ENCODE measurements around the gene LPAR3.

The LPAR3 gene

DNA sequence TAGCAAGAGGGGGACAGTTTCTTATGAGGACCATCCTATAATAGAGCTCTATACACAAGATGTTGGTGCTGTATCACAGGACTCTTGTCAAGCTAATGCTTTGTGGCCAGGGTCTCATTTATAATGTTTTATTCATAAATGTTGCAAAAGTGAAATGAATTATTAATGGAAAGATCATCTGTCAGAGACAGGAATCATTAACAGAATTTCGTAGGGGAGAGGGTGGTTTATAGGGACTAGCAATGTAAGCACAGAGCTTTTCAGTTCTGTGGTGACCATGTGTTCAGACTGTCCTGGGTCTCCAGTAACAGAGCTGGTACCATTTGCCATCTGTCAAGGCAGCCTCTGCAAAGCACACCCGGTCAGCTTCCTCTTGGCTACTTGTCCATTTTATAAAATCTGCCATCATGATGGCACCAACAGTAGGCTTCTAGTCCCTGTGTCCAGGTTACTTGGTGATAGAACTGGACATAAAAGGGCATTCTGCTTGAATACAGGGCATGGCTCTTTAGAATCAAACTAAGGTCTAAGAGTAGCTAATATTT lies 36.2 kb downstream of the LPAR3 start:
- DNase-seq (ENCODE audit: low spot score): no peak

DNA sequence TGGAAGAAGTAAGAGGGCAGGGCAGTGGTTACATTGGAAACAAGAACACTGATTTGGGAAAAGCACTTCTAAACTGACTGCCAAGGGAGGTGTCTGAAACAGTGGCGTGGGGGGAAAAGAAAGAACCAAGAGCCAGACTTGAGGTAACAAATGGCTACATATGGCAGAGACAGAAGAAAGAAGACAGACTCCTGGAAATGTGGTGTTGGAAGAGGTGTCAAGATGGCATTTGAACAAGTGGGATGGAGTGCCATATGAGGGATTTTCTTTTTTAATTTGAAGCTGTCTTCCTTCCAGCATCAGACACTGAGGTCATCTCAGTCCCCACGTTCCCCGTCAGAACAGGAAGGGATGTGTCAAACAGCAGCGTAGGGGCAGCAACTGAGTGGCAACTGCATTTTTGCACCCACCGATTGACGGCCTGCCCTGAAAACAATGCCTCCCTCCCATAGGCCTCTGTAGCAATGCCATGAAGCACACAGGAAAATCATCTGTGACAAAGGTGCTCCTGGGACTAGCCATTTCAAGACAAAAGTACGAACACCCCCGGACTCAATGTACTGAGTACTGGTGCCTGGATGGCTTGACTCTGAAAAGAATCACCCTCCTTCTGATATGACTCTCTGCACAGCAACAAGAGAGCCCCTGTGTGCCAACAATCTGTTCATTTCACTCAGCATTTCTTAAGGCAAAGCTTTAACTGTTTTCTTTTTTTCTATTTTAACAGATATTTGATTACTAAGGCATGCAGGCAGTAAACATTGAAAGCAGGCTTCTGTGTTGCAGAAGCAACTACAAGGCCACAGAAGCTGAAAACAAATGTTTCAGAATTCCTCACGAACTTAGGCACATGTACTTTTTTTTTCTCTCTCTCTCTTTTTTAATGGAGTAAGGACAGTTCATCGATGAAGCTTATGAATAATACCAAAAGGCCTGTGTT lies 37.0 kb downstream of the LPAR3 start:
- no peak for DNase-seq (ENCODE audit: low spot score)

DNA sequence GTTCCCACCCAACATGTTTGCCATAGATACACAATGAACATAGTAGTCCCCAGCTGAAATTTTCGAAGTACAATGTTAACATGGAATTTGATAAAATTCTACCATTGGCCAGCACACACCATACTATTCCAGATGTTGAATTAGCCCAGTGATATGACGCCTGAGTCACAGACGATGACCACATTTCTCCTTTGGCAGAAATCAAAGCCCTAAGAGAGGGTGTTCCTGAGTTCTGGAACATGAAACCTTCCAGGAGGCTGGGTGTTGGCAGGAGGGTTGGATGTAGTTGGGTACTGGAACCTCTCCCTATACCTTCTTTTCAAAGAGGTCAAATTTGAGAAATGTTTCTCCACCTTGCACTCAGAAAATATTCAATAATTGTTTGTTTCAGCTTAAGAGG lies 37.8 kb downstream of the LPAR3 start:
- DNase-seq (ENCODE audit: low spot score): no peak

- DNase-seq (ENCODE audit: low spot score): no peak
These were observed 39.0 kb downstream of the LPAR3 start for GRCh38 chr1:84853741-84854721.

DNA sequence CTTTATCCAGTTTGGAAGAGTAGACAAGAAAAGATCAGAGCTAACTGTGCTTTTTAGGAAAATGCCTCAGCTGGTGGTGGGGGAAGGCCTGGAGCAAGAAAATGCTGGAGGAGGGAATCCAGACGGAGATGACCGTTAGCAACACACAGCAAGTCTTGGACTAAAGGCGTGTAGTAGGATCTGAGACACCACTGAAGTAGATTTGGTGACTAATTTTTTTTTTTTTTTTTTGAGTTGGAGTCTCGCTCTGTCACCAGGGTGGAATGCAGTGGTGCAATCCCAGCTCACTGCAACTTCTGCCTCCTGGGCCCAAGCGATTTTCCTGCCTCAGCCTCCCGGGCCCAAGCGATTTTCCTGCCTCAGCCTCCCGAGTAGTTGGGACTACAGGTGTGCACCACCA lies 41.2 kb downstream of the LPAR3 start:
- no peak for DNase-seq (ENCODE audit: low spot score)

GRCh38 chr1:84849357-84849975 lies 43.5 kb downstream of the LPAR3 start:
- no peak for DNase-seq (ENCODE audit: low spot score)

DNA sequence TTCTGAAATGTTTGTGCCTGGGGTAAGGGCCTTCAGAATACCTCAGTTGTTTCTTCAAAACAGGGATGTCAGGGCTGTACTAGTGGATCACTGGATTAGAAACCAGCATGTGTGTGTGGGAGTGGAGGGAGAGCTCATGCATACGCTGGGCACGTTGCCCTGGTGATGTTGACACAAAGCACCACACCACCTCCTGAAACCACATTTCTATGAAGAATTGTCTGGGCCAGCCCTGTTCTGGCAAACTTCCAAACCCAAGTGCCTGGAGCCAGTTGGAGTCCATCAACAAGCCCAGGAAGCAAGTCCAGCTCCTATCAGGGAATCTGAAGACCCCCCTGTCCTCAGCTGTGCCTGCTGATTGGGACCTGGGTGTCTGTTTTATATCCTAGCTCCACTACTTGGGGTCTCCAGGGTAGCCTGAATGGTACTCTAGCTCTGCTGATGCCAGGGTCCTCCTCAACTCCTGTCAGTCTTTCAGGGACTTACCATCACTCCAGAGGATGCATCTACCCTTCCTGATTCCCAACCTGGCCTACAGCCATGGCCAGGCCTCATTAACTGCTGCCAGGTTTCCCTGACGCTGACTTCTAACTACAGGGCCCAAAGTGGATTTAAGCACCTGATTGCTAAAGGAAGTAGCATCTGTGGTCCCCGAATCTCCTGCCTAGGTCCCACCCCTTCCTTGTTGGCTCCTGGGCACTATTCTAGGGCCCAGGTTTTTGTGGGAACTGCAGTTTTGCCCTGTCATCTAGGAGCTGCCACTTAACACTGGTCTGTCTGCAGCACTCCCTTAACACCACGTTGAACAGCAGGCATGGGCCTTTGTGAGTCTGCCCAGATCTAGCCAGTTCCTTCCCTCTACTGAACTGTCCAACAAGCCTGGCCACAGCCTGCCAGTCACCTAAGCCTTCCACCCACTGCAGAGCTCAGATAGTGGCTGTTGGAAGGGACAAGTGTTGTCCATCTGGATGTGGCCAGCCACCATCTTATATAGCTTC lies 45.5 kb downstream of the LPAR3 start:
- no peak for DNase-seq (ENCODE audit: low spot score)

- no peak for DNase-seq (ENCODE audit: low spot score)
These were observed 46.6 kb downstream of the LPAR3 start for GRCh38 chr1:84846387-84846786.

- DNase-seq (ENCODE audit: low spot score): no peak
These were observed 47.6 kb downstream of the LPAR3 start for GRCh38 chr1:84845357-84845756.

DNA sequence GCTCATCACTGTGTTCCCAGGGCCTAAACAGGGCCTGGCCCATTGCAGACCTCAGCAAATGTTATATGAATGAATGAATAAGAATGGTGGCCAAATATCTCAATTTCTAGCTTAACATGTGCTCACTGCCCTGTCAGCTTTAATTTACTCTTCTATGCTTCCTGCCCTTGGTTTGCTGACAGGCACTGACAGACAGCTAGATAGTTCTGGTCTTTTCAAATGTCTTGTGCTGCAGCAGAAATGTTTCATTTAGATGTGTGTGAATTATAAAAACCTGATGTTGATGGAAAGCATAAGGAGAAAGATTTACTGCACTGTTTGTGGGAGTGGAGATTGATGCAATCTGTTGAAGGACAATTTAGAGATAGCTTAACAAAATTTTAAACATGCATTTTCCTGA lies 48.9 kb downstream of the LPAR3 start:
- no peak for DNase-seq (ENCODE audit: low spot score)

GRCh38 chr1:84842748-84843231 lies 50.2 kb downstream of the LPAR3 start:
- no peak for DNase-seq (ENCODE audit: low spot score)

DNA sequence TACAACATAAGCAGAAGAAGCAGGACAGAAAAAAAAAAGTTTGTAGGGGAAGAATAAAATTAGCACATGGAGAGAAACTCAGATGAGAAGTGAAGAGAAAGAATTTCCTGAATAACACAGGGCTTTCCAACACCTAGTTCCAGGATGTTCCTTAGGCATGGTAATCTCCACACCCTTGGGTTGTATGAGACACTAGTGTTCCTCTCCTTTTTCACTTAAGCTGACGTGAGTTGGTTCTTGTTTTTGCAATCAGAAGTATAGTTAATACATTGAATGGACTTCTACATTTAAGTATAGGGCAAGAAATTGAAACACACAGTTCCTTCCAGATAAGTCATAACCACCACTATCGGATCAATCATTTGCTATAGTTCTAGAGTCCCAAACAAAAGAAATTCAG lies 51.0 kb downstream of the LPAR3 start:
- DNase-seq (ENCODE audit: low spot score): no peak

- DNase-seq (ENCODE audit: low spot score): no peak
These were observed 52.7 kb downstream of the LPAR3 start for GRCh38 chr1:84840346-84840745.

GRCh38 chr1:84839544-84839943 lies 53.5 kb downstream of the LPAR3 start:
- DNase-seq (ENCODE audit: low spot score): no peak

- DNase-seq (ENCODE audit: low spot score): no peak
These were observed 56.9 kb downstream of the LPAR3 start for GRCh38 chr1:84836145-84836544.

GRCh38 chr1:84835169-84835568 lies 57.8 kb downstream of the LPAR3 start:
- no peak for DNase-seq (ENCODE audit: low spot score)

- no peak for DNase-seq (ENCODE audit: low spot score)
These were observed 58.5 kb downstream of the LPAR3 start for GRCh38 chr1:84834419-84835064.

GRCh38 chr1:84833194-84833593 lies 59.8 kb downstream of the LPAR3 start:
- DNase-seq (ENCODE audit: low spot score): no peak

GRCh38 chr1:84830136-84830535 lies 62.9 kb downstream of the LPAR3 start:
- no peak for DNase-seq (ENCODE audit: low spot score)

DNA sequence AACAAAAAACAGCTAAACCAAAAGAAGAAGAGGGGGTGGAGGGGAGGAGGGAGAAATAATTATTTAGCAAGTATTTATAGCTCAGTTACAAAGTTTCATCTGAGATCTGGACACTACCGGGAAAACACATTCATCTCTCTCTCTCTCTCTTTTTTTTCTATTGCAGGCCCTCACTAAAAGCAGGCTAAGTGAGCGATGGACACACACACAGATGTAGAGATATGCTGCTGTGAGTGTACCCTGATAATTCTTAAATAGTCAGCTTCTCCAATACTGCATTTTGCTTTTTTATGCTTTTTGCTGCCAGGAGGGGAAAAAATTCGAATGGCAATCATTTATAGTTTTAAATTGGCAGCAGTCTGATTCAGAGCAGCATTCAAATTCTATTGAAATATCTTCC lies 65.0 kb downstream of the LPAR3 start:
- DNase-seq (ENCODE audit: low spot score): no peak

All from left forelimb (tissue), 1 donor.